ENCODE data around the gene PLVAP. TPM values are rescaled to one million over a fixed set of nuclear protein-coding genes. Genes with fewer than 3 reads are reported as not detected.

The PLVAP gene
- total RNA-seq, 1 experiment from 2014 or later: not detected

GRCh38 chr19:17402982-17403855 lies 26.1 kb upstream of the PLVAP start:
- TF ChIP-seq MAX (CRISPR knock-in tag; IDR thresholded peaks at IDR 0.05) (0 out of 2 replicates have a peak, but pooled peaks have one; percentile 53), NFATC4 (CRISPR knock-in tag; IDR thresholded peaks at IDR 0.05) (no peak), ZNF317 (CRISPR knock-in tag; IDR thresholded peaks at IDR 0.05; ENCODE audit: borderline replicate concordance, low read depth) (no peak), USF1 (CRISPR knock-in tag; IDR thresholded peaks at IDR 0.05) (0 out of 2 replicates have a peak, but pooled peaks have one; percentile 12)
- ChIA-PET POLR2A (interaction anchor here (0.6 to 1.9 kb wide), 12 partner anchors 8 to 427 kb away, joined by 3 to 27 read pairs (median 3); partner anchors contain the start of gene MVB12A), CTCF (interaction anchor here (0.6 to 1.9 kb wide), 29 partner anchors 7 to 371 kb away, joined by 3 to 23 read pairs (median 4); partner anchors contain the start of genes MVB12A, PGLS and TMEM221)
- Mint-ChIP-seq H3K9me3 (no peaks in the 10 kb centered on the region), H3K4me3 (peak overlapping the region; percentile 74), H3K4me1 (peaks cover 32% of the 10 kb centered on the region), H3K27ac (peak overlapping the region; percentile 89), H3K27me3 (ENCODE audit: low read depth) (no peaks in the 10 kb centered on the region), H3K36me3 (0 out of 2 replicates have a peak, but pooled peaks cover 3% of the 10 kb centered on the region)
- DNase-seq (ENCODE audit: low spot score): peak; percentile 77
- ATAC-seq: peak; percentile 90

- no peaks in the 10 kb centered on the region for H3K9me3 Mint-ChIP-seq
- POLR2A ChIA-PET: no interaction called here
- 0 out of 2 replicates have a peak, but pooled peaks cover 3% of the 10 kb centered on the region for H3K36me3 Mint-ChIP-seq
- H3K27ac Mint-ChIP-seq: peak overlapping the region; percentile 7; the same call in 1 of the 2 replicates
- TF ChIP-seq STAT6 (CRISPR knock-in tag; conservative IDR thresholded peaks at IDR 0.05; ENCODE audit: low read depth): no peak
- no peak for TF ChIP-seq IRF1 (CRISPR knock-in tag; IDR thresholded peaks at IDR 0.05)
- no peak for TF ChIP-seq ARID4B (CRISPR knock-in tag; IDR thresholded peaks at IDR 0.05; ENCODE audit: borderline replicate concordance)
- no peak for TF ChIP-seq ZNF425 (CRISPR knock-in tag; conservative IDR thresholded peaks at IDR 0.05)
- no peak for TF ChIP-seq CREM (CRISPR knock-in tag; IDR thresholded peaks at IDR 0.05)
- no peak for TF ChIP-seq ZBTB21 (CRISPR knock-in tag; IDR thresholded peaks at IDR 0.05; ENCODE audit: borderline replicate concordance)
- no peaks in the 10 kb centered on the region for H3K27me3 Mint-ChIP-seq (ENCODE audit: low read depth)
- H3K4me3 Mint-ChIP-seq: no peak overlapping the region
- no peak for DNase-seq (ENCODE audit: low spot score)
- CTCF ChIA-PET: interaction anchor here (0.7 kb wide), 1 partner anchor 63 kb away, joined by 5 read pairs; no protein-coding TSS in a partner anchor
- ATAC-seq: no peak
- peaks cover 24% of the 10 kb centered on the region for H3K4me1 Mint-ChIP-seq
These were observed 24.5 kb upstream of the PLVAP start for GRCh38 chr19:17401628-17402027.
